A549 (cell line): Measurements from ENCODE around the gene SPACDR. TPM values are rescaled to one million over a fixed set of nuclear protein-coding genes. Genes with fewer than 3 reads are reported as not detected.

ENCODE experiments used
- ATAC-seq, 2 experiments: fragments of 200-7000 bp in 1 of 2; fragments of >200 bp in 1 of 2; cut with Nextera tagmentation in 1 of 2; cut with Tn5 transposase in 1 of 2; 3 replicates each; pipeline versions ENCODE4 v1.8.0 to v1.9.1; 2018 to 2020; ENCODE audit warnings: mild to moderate bottlenecking in 1 of 2, moderate library complexity in 1 of 2
- CTCF ChIA-PET: fragments of 300-600 bp; sonication (Branson Sonifier 250); formaldehyde crosslinking; extraction: SDS; loops from one replicate; lab custom pipeline; 2021; ENCODE audit warnings: antibody characterized with exemption, inconsistent platforms; lab: Yijun Ruan, JAX
- POLR2A ChIA-PET: fragments of 350-600 bp; formaldehyde crosslinking; extraction: SDS; loops from one replicate; lab custom pipeline; 2021; ENCODE audit warnings: antibody characterized with exemption, inconsistent platforms; lab: Yijun Ruan, JAX
- DNase-seq, 2 experiments: peaks; one replicate each; pipeline versions ENCODE4 v3.0.0 to v3.0.0-alpha.2; 2011 to 2016; ENCODE audit warnings: low read depth in 1 of 2, low spot score in 1 of 2
- FAIRE-seq: peaks from 2 replicates; lab custom pipeline; 2011; peaks lifted over from hg19 to GRCh38; lab: Jason Lieb, UNC
- H3K27ac ChIP-seq, 2 experiments: fragments of >200 bp; sonication (Bioruptor Twin); formaldehyde crosslinking; 3 replicates each; pipeline ENCODE4 v1.5.1; 2016 to 2017
- H3K4me1 ChIP-seq: fragments of >200 bp; sonication (Bioruptor Twin); formaldehyde crosslinking; 3 replicates; pipeline ENCODE4 v1.6.1; 2016
- H3K4me2 ChIP-seq: fragments of >200 bp; sonication (Bioruptor Twin); formaldehyde crosslinking; 3 replicates; pipeline ENCODE4 v1.6.1; 2016
- H3K4me3 ChIP-seq: fragments of >200 bp; sonication (Bioruptor Twin); formaldehyde crosslinking; 3 replicates; pipeline ENCODE4 v1.5.1; 2016
- H3K9me3 ChIP-seq: fragments of >200 bp; sonication (Bioruptor Twin); formaldehyde crosslinking; 3 replicates; pipeline ENCODE4 v1.6.1; 2016
- BCL3 ChIP-seq: fragments of >200 bp; sonication (Bioruptor Twin); formaldehyde crosslinking; IDR thresholded peaks from 3 replicates; pipeline ENCODE4 v1.6.1; 2016
- EP300 ChIP-seq, 2 experiments: fragments of >200 bp; sonication (Bioruptor Twin); formaldehyde crosslinking; IDR thresholded peaks; 2 replicates in 1 of 2; 3 replicates in 1 of 2; pipeline ENCODE4 v1.6.1; 2016 to 2017
- ESRRA ChIP-seq: fragments of 150-350 bp; IDR thresholded peaks from 2 replicates; pipeline ENCODE4 v1.6.1; 2014; ENCODE audit warnings: mild to moderate bottlenecking, low read length, borderline replicate concordance
- FOSL2 ChIP-seq, 2 experiments: fragments of 450-650 bp in 1 of 2; fragments of >200 bp in 1 of 2; sonication (Bioruptor Twin) in 1 of 2; formaldehyde crosslinking; IDR thresholded peaks; 2 replicates each; pipeline versions ENCODE4 v1.5.0 to v1.6.1; 2016 to 2020; ENCODE audit warnings: mild to moderate bottlenecking in 1 of 2, moderate library complexity in 1 of 2
- HOXA7 ChIP-seq: fragments of 250-450 bp; sonication (Bioruptor Pico); IDR thresholded peaks from 2 replicates; pipeline ENCODE4 v1.5.0; 2020; ENCODE audit warnings: mild to moderate bottlenecking, moderate library complexity
- KDM1A ChIP-seq: fragments of 200-600 bp; sonication (generic); IDR thresholded peaks from 2 replicates; pipeline ENCODE4 v1.6.1; 2016; ENCODE audit warnings: low read depth, mild to moderate bottlenecking
- MAZ ChIP-seq: fragments of 150-350 bp; IDR thresholded peaks from 2 replicates; pipeline ENCODE4 v1.6.1; 2014; ENCODE audit warnings: antibody characterized with exemption, low read depth, low read length, borderline replicate concordance
- NPAS2 ChIP-seq: fragments of 250-450 bp; sonication (Bioruptor Pico); IDR thresholded peaks from 2 replicates; pipeline ENCODE4 v1.8.0; 2022; ENCODE audit warnings: mild to moderate bottlenecking, moderate library complexity, borderline replicate concordance
- PBX3 ChIP-seq: IDR thresholded peaks from 2 replicates; pipeline ENCODE4 v1.6.1; 2012
- PHF8 ChIP-seq: fragments of 200-600 bp; sonication (generic); IDR thresholded peaks from 2 replicates; pipeline ENCODE4 v1.6.1; 2016; ENCODE audit warnings: low read depth, mild to moderate bottlenecking, antibody characterized with exemption, moderate library complexity, borderline replicate concordance
- POLR2A ChIP-seq: IDR thresholded peaks from 2 replicates; pipeline ENCODE4 v1.6.1; 2012; ENCODE audit warnings: mild to moderate bottlenecking, low read length
- POLR2AphosphoS2 ChIP-seq: conservative IDR thresholded peaks from 2 replicates; pipeline ENCODE4 v1.6.1; 2012; ENCODE audit warnings: low read length, improper control_type of control experiment, inconsistent platforms
- RCOR1 ChIP-seq: fragments of 150-350 bp; IDR thresholded peaks from 2 replicates; pipeline ENCODE4 v1.6.1; 2014; ENCODE audit warnings: antibody characterized with exemption, low read length, low read depth
- RFX5 ChIP-seq: fragments of 450-650 bp; IDR thresholded peaks from 2 replicates; pipeline ENCODE4 v1.7.1; 2014; ENCODE audit warnings: antibody characterized with exemption, mild to moderate bottlenecking, moderate library complexity
- RNF2 ChIP-seq: fragments of 200-600 bp; sonication (generic); IDR thresholded peaks from 2 replicates; pipeline ENCODE4 v1.6.1; 2016; ENCODE audit warnings: low read depth, mild to moderate bottlenecking, antibody characterized with exemption, moderate library complexity, borderline replicate concordance
- SREBF2 ChIP-seq: fragments of 450-650 bp; IDR thresholded peaks from 2 replicates; pipeline ENCODE4 v1.6.1; 2014; ENCODE audit warnings: mild to moderate bottlenecking, moderate library complexity
- TFCP2L1 ChIP-seq: fragments of 250-450 bp; sonication (Bioruptor Pico); IDR thresholded peaks from 2 replicates; pipeline ENCODE4 v1.5.0; 2021; ENCODE audit warnings: mild to moderate bottlenecking
- TP53 ChIP-seq: fragments of 250-450 bp; sonication (Bioruptor Pico); IDR thresholded peaks from 2 replicates; pipeline ENCODE4 v1.5.0; 2021; ENCODE audit warnings: mild to moderate bottlenecking, moderate library complexity
- USF2 ChIP-seq: fragments of 450-650 bp; IDR thresholded peaks from 2 replicates; pipeline ENCODE4 v1.6.1; 2014; ENCODE audit warnings: antibody characterized with exemption
- ZFP36 ChIP-seq: fragments of 450-650 bp; IDR thresholded peaks from 2 replicates; pipeline ENCODE4 v1.6.1; 2014; ENCODE audit warnings: borderline replicate concordance; ENCODE audit not compliant: partially characterized antibody
- WGBS: methylation state at CpG from one replicate; pipeline ENCODE4 v1.1.6; 2017; ENCODE audit errors: missing lambda C conversion rate; 5-methylcytosine and 5-hydroxymethylcytosine counted together
- polyA plus RNA-seq, 4 experiments: library from polyadenylated mRNA; depleted of rRNA in 3 of 4; stranded (reverse); fragments of >200 nt; fragmentation: RNase III in 1 of 4; extraction: RNeasy Plus Mini Kit Qiagen cat#74134 plus additional on column Dnase treatment in 1 of 4; gene quantifications; 2 replicates in 3 of 4; 3 replicates in 1 of 4; pipeline ENCODE4 v1.2.3, GENCODE V29; 2011 to 2017
- TF ChIP-seq, protein P1 (sequence below): fragments of >200 bp; sonication (Bioruptor Twin); formaldehyde crosslinking; IDR thresholded peaks from 2 replicates; pipeline ENCODE4 v1.6.1; 2016
- TF ChIP-seq, protein P2 (sequence below): fragments of >200 bp; sonication (Bioruptor Twin); formaldehyde crosslinking; IDR thresholded peaks from 3 replicates; pipeline ENCODE4 v1.5.1; 2016

Gene SPACDR
- polyA plus RNA-seq, 2 of the 4 experiments (the other 2 are of a cell fraction), result 0.17 to 0.34 TPM

DNA sequence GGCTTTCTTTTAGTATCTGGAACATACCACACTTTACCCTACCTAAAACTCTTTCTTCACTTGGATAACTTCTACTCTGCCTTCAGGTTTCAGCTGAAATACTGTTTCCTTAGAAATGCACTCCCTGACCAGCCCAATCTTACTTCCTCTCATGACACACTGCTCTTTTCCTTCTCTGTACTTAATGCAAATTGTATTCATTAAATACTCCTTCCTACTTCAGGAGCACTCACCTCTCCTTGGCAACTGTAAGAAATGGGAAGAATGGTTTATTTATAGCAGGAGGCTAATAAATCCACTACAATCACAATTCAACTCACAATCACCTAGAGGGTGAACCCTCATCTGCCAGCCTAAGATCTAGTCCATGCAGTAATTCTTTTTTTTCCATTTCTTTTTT is 50.7 kb downstream of the SPACDR start:
- no peak overlapping the region for H3K4me2 ChIP-seq
- H3K9me3 ChIP-seq, result no peaks in the 10 kb centered on the region
- no peaks in the 10 kb centered on the region for H3K4me1 ChIP-seq
- TF ChIP-seq ZFP36 (no peak), RNF2 (no peak), ESRRA (no peak), KDM1A (no peak), TFCP2L1 (CRISPR knock-in tag) (no peak), BCL3 (no peak), RFX5 (no peak), SREBF2 (no peak), PBX3 (no peak), EP300 (IDR thresholded peaks at IDR 0.05) (no peak), RCOR1 (no peak), MAZ (no peak), HOXA7 (CRISPR knock-in tag) (no peak), PHF8 (no peak), NPAS2 (CRISPR knock-in tag) (no peak)
- no peak for FAIRE-seq
- ChIA-PET CTCF (interaction anchor here (0.6 kb wide), 1 partner anchor 147 kb away, joined by 3 read pairs; no protein-coding TSS in a partner anchor), POLR2A (interaction anchor here (0.5 to 2.1 kb wide), 2 partner anchors 15 to 773 kb away, joined by 5 to 7 read pairs; partner anchors contain the start of gene ZCWPW1)
- no peak overlapping the region for H3K4me3 ChIP-seq
- DNase-seq, result no peak
- no peak for ATAC-seq
- H3K27ac ChIP-seq, result no peak overlapping the region

- no peak for TF ChIP-seq POLR2AphosphoS2
- TF ChIP-seq, protein P1, sequence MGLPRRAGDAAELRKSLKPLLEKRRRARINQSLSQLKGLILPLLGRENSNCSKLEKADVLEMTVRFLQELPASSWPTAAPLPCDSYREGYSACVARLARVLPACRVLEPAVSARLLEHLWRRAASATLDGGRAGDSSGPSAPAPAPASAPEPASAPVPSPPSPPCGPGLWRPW, result no peak
- no peak for TF ChIP-seq TP53
- no peak for TF ChIP-seq HOXA7 (CRISPR knock-in tag)
- TF ChIP-seq, protein P2, sequence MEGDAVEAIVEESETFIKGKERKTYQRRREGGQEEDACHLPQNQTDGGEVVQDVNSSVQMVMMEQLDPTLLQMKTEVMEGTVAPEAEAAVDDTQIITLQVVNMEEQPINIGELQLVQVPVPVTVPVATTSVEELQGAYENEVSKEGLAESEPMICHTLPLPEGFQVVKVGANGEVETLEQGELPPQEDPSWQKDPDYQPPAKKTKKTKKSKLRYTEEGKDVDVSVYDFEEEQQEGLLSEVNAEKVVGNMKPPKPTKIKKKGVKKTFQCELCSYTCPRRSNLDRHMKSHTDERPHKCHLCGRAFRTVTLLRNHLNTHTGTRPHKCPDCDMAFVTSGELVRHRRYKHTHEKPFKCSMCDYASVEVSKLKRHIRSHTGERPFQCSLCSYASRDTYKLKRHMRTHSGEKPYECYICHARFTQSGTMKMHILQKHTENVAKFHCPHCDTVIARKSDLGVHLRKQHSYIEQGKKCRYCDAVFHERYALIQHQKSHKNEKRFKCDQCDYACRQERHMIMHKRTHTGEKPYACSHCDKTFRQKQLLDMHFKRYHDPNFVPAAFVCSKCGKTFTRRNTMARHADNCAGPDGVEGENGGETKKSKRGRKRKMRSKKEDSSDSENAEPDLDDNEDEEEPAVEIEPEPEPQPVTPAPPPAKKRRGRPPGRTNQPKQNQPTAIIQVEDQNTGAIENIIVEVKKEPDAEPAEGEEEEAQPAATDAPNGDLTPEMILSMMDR, result no peak
- no peak for TF ChIP-seq FOSL2 (IDR thresholded peaks at IDR 0.05)
- no peak for TF ChIP-seq FOSL2 (CRISPR knock-in tag; IDR thresholded peaks at IDR 0.05)
- no peak for TF ChIP-seq ESRRA
- TF ChIP-seq USF2, result no peak
- TF ChIP-seq PHF8, result no peak
- TF ChIP-seq POLR2A, result no peak
- no peak for ATAC-seq
- FAIRE-seq, result no peak
- no peak overlapping the region for H3K4me3 ChIP-seq
- no peaks in the 10 kb centered on the region for H3K4me1 ChIP-seq
- ChIA-PET CTCF (interaction anchor here (0.6 to 2.0 kb wide), 3 partner anchors 10 to 280 kb away, joined by 3 to 5 read pairs (median 4); no protein-coding TSS in a partner anchor), POLR2A (no interaction called here)
- no peak overlapping the region for H3K27ac ChIP-seq
- no peak for DNase-seq
- no peaks in the 10 kb centered on the region for H3K9me3 ChIP-seq
- WGBS, result 70% methylated on average over 6 of the region's 6 CpGs
- H3K4me2 ChIP-seq, result no peak overlapping the region
Measured at GRCh38 chr7:100411101-100411500, 53.0 kb downstream of the SPACDR start.
